SU-DHL-6 (cell line): ENCODE measurements around the gene KRT14.

Source experiments
- EZH2phosphoT487 ChIP-seq: fragments of 200-600 bp; sonication (generic), shearing (Covaris generic); conservative IDR thresholded peaks from 2 replicates; pipeline ENCODE4 v1.6.1; 2018; ENCODE audit warnings: mild to moderate bottlenecking, antibody characterized with exemption, low read length, moderate library complexity, mixed read lengths
- TF ChIP-seq, protein P1 (sequence below): fragments of 200-600 bp; sonication (generic); IDR thresholded peaks from one replicate; pipeline ENCODE4 v1.5.1; 2017; ENCODE audit warnings: antibody characterized with exemption, mild to moderate bottlenecking, low read length, moderate library complexity; ENCODE audit not compliant: insufficient read depth, poor library complexity, severe bottlenecking

DNA sequence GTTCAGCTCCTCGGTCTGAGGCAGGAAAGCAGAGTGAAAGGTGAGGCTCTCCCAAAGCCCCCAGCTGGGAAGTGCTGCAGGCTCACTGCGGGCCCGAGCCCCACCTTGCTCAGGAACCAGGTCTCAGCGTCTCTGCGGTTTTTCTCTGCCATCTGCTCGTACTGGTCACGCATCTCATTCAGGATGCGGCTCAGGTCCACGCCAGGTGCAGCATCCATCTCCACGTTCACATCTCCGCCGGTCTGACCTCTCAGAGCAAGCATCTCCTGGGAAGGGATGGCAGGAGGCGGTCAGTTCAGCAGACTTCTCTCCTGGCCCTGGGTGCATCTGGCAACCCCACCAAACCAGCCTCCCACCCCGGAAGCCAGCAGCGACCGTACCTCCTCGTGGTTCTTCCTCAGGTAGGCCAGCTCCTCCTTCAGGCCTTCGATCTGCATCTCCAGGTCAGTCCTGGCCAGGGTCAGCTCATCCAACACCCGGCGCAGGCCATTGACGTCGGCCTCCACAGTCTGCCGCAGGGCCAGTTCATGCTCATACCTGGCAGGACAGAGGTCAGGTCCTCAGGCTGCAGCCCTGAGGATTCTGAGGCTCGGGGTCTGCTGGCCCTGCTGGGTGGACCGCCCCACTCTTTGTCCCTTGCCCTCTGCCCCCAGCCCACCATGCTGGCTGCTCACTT, 24.4 kb upstream of the KRT14 start:
- TF ChIP-seq, protein P1, sequence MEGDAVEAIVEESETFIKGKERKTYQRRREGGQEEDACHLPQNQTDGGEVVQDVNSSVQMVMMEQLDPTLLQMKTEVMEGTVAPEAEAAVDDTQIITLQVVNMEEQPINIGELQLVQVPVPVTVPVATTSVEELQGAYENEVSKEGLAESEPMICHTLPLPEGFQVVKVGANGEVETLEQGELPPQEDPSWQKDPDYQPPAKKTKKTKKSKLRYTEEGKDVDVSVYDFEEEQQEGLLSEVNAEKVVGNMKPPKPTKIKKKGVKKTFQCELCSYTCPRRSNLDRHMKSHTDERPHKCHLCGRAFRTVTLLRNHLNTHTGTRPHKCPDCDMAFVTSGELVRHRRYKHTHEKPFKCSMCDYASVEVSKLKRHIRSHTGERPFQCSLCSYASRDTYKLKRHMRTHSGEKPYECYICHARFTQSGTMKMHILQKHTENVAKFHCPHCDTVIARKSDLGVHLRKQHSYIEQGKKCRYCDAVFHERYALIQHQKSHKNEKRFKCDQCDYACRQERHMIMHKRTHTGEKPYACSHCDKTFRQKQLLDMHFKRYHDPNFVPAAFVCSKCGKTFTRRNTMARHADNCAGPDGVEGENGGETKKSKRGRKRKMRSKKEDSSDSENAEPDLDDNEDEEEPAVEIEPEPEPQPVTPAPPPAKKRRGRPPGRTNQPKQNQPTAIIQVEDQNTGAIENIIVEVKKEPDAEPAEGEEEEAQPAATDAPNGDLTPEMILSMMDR, result no peak
- no peak for TF ChIP-seq EZH2phosphoT487
